Activated naive CD4-positive, alpha-beta T cell treated with anti-CD3 and anti-CD28 coated beads for 36 hours (primary cell): ENCODE results near the gene ARSA. TPM values are rescaled to one million over a fixed set of nuclear protein-coding genes. Genes with fewer than 3 reads are reported as not detected.

ENCODE experiments used
- CTCF ChIA-PET: fragments of 350-600 bp; sonication (Branson Sonifier 250); formaldehyde crosslinking; loops from one replicate; lab custom pipeline; 2021; ENCODE audit warnings: antibody characterized with exemption; lab: Charles Lee
- DNase-seq: peaks from one replicate; pipeline ENCODE4 v3.0.0-alpha.2; 2020
- H3K27ac Mint-ChIP-seq: one replicate; pipeline ENCODE4 v1.8.0; 2021; ENCODE audit warnings: mild to moderate bottlenecking, mixed read lengths
- H3K27me3 Mint-ChIP-seq: one replicate; pipeline ENCODE4 v1.8.0; 2021; ENCODE audit warnings: low read depth, mixed read lengths
- H3K36me3 Mint-ChIP-seq: one replicate; pipeline ENCODE4 v1.8.0; 2021; ENCODE audit warnings: low read depth, mixed read lengths
- H3K4me1 Mint-ChIP-seq: one replicate; pipeline ENCODE4 v1.8.0; 2021; ENCODE audit warnings: low read depth, mixed read lengths
- H3K4me3 Mint-ChIP-seq: one replicate; pipeline ENCODE4 v1.8.0; 2021; ENCODE audit warnings: mild to moderate bottlenecking, moderate library complexity, mixed read lengths
- H3K9me3 Mint-ChIP-seq: one replicate; pipeline ENCODE4 v1.8.0; 2021; ENCODE audit warnings: mixed read lengths
- intact Hi-C: fragments of 100-400 bp; cut with micrococcal nuclease; formaldehyde crosslinking; loops from one replicate; pipeline ENCODE4 v1.15.1; 2023
- total RNA-seq, 2 experiments: library from RNA; stranded (reverse); gene quantifications; one replicate each; pipeline ENCODE4 v1.2.3, GENCODE V29; 2021

Gene ARSA
- total RNA-seq, 2 experiments from 2014 or later = 17.8 to 19.2 TPM

DNA sequence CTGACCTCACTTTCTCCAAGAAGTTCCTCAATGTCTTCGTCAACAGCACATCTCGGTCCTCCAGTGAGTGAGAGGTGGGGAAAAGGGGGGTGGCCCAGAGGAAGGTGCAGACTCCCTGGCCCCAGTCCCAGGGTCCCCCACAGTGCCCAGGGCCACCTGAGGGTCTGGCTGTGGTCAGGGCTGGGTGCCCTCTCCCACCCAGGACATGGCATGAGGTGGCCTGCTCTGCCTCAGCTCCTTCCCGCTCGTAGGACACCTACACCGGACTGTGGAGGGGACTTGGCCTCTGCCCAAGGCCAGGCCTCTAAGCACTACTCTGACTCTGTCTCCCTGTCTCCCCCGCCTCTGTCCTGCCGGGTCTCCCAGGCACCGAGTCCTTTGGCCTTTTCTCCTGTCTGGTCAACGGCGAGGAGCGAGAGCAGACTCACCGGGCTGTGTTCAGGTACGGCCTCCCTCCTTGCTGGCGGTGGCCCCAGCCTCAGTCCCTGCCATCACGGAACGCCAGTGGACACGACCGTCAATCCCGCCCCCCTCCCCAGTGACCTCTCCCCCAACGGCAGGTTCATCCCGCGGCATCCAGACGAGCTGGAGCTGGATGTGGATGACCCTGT is 22.8 kb downstream of the ARSA start:
- intact Hi-C loops = no loop called here
- peaks cover 39% of the 10 kb centered on the region for H3K27me3 Mint-ChIP-seq
- CTCF ChIA-PET = no interaction called here

GRCh38 chr22:50604256-50605001 is 23.5 kb downstream of the ARSA start:
- no peak for DNase-seq
- peaks cover 7% of the 10 kb centered on the region for H3K4me1 Mint-ChIP-seq
- no peaks in the 10 kb centered on the region for H3K36me3 Mint-ChIP-seq
- intact Hi-C loops = no loop called here
- no peak overlapping the region for H3K27ac Mint-ChIP-seq
- CTCF ChIA-PET = interaction anchor here (1.5 kb wide), 1 partner anchor 17 kb away, joined by 3 read pairs; no protein-coding TSS in a partner anchor
- peaks cover 42% of the 10 kb centered on the region for H3K27me3 Mint-ChIP-seq
- H3K9me3 Mint-ChIP-seq = no peaks in the 10 kb centered on the region
- H3K4me3 Mint-ChIP-seq = no peak overlapping the region

More for the DNA sequence above, 22.8 kb downstream of the ARSA start:
- Mint-ChIP-seq H3K27ac (no peak overlapping the region), H3K4me1 (peaks cover 3% of the 10 kb centered on the region), H3K9me3 (no peaks in the 10 kb centered on the region), H3K36me3 (no peaks in the 10 kb centered on the region), H3K4me3 (no peak overlapping the region)
- DNase-seq = no peak

DNA sequence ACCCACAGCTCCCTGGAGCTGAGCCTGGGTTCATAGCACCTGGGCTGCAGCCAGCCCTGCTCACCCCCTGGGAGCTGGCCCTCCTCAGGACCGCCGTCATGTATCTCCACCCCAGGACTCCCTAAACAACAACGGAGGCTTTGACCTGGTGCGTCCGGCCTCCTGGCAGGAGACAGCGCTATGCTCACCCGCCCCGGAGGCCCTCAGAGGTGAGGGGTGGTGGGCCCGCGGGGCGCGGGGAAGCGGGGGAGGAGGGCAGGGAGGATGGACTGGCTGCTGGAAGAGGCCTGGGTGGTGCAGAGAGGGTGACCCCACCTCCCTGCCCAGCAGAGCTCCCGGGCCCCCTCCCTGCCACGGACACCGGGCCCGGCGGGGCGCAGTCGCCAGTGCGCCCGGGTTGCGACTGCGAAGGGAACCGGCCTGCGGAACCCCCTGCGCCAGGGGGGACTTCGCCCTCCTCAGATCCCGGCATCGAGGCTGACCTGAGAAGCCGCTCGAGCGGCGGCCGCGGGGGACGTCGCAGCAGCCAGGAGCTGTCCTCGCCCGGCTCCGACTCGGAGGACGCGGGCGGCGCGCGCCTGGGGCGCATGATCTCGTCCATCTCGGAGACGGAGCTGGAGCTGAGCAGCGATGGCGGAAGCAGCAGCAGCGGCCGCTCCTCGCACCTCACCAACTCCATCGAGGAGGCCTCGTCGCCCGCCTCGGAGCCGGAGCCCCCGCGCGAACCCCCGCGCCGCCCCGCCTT is 24.3 kb downstream of the ARSA start:
- Mint-ChIP-seq H3K4me1 (peaks cover 7% of the 10 kb centered on the region), H3K36me3 (no peaks in the 10 kb centered on the region), H3K27ac (no peak overlapping the region), H3K9me3 (no peaks in the 10 kb centered on the region), H3K4me3 (no peak overlapping the region), H3K27me3 (peaks cover 39% of the 10 kb centered on the region)
- CTCF ChIA-PET = interaction anchor here (1.5 kb wide), 1 partner anchor 17 kb away, joined by 3 read pairs; no protein-coding TSS in a partner anchor
- DNase-seq = no peak
- intact Hi-C loops = no loop called here

- no peak overlapping the region for H3K27ac Mint-ChIP-seq
- peaks cover 36% of the 10 kb centered on the region for H3K27me3 Mint-ChIP-seq
- CTCF ChIA-PET = no interaction called here
- no peaks in the 10 kb centered on the region for H3K9me3 Mint-ChIP-seq
- intact Hi-C loops = no loop called here
- H3K4me3 Mint-ChIP-seq = no peak overlapping the region
- no peaks in the 10 kb centered on the region for H3K36me3 Mint-ChIP-seq
- DNase-seq = no peak
- H3K4me1 Mint-ChIP-seq = peaks cover 7% of the 10 kb centered on the region
Observed at GRCh38 chr22:50602338-50602700, 25.6 kb downstream of the ARSA start.

GRCh38 chr22:50601669-50602337 is 26.1 kb downstream of the ARSA start:
- CTCF ChIA-PET = no interaction called here
- intact Hi-C loops = no loop called here
- peaks cover 32% of the 10 kb centered on the region for H3K27me3 Mint-ChIP-seq
- peak overlapping the region; percentile 28 for H3K4me3 Mint-ChIP-seq
- peaks cover 7% of the 10 kb centered on the region for H3K4me1 Mint-ChIP-seq
- DNase-seq = no peak
- no peaks in the 10 kb centered on the region for H3K9me3 Mint-ChIP-seq
- H3K27ac Mint-ChIP-seq = no peak overlapping the region
- no peaks in the 10 kb centered on the region for H3K36me3 Mint-ChIP-seq

DNA sequence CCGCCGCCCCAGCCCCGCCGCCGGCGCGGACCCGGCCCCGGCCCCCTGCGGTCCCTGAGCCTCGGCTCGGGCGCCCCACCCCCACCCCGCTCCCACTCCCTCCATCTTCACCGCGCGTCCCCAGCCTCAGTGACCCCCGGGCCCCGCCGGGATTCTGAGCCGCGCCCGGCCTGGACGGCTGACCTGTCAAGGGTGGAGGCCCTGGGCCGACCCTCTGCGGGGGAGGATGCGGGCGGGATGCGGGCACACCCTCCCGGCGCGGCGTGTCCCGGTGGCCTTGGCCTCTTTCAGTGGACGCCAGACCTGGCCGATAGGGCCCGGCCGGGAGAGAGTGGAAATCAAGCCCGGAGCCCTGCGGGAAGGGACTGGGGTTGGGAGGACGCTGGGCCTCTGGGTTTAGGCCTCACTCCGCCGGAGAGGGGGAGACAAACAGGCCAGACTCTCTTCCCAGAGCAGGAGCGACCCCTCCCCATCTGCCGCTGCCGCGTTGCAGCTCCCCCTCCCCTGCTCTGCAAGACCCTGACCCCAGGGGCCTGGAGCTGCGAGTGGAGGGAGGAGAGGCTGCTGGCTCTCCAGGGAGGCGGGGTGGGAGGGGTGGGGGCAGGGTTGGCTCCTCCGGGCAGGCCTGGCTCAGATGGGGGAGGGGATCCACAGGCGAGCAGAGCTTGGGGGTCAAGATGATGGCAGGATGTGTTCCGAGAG is 26.8 kb downstream of the ARSA start:
- intact Hi-C loops = no loop called here
- CTCF ChIA-PET = no interaction called here

GRCh38 chr22:50600538-50600937 is 27.4 kb downstream of the ARSA start, which contains the start of gene MAPK8IP2:
MAPK8IP2 (plus strand) TSS chr22:50600793; CDS start chr22:50600819, 26 bp downstream.
- CTCF ChIA-PET = interaction anchor here (1.0 kb wide), 1 partner anchor 75 kb away, joined by 4 read pairs; the partner anchor contains the start of gene SCO2
- DNase-seq = no peak
- intact Hi-C loops = no loop called here
- Mint-ChIP-seq H3K4me1 (peaks cover 7% of the 10 kb centered on the region), H3K9me3 (no peaks in the 10 kb centered on the region), H3K27ac (no peak within 1 kb of the TSS), H3K27me3 (peaks cover 27% of the 10 kb centered on the region), H3K4me3 (peak within 1 kb of the TSS; percentile 40), H3K36me3 (no peaks in the 10 kb centered on the region)

More for the DNA sequence above, 26.8 kb downstream of the ARSA start:
- Mint-ChIP-seq H3K27ac (no peak overlapping the region), H3K9me3 (no peaks in the 10 kb centered on the region), H3K4me3 (peak overlapping the region; percentile 28), H3K4me1 (peaks cover 7% of the 10 kb centered on the region), H3K27me3 (peaks cover 28% of the 10 kb centered on the region), H3K36me3 (no peaks in the 10 kb centered on the region)
- no peak for DNase-seq

DNA sequence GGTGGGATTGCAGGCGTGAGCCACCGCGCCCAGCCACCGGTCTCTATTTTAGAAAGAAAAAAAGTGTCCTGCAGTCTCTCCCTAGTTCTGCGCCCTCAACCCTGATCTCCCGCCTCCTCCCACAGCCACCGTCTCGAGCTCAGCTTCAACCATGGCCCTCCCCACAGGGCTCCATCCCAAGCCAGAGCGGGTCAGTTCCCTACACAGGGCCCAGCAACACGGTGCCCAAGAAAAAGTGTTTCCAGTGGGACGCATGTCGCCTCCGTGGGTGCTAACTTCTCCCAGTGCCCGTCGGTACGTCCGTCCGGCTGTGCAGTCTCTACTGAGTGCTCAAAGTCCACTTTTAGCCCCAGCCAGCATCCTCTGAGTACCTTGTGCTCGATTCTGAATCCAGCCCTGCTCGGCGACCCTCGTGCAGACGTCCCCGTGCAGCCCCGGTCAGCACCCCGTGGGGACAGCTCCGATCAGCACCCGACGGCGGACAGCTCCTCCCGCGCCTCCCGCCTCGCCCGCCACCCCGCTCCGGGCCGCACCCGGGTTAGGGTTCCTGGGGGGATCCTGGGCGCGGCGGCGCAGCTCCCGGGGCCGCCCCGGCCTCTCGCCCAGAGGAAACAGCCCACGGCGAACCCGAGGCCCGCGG is 28.0 kb downstream of the ARSA start:
- Mint-ChIP-seq H3K36me3 (no peaks in the 10 kb centered on the region), H3K27ac (no peak overlapping the region), H3K9me3 (no peaks in the 10 kb centered on the region), H3K4me1 (peaks cover 7% of the 10 kb centered on the region), H3K4me3 (peak overlapping the region; percentile 40), H3K27me3 (peaks cover 27% of the 10 kb centered on the region)
- intact Hi-C loops = no loop called here
- CTCF ChIA-PET = interaction anchor here (1.0 kb wide), 1 partner anchor 74 kb away, joined by 4 read pairs; the partner anchor contains the start of gene SCO2
- DNase-seq = peak; percentile 73

GRCh38 chr22:50597097-50597496 is 30.9 kb downstream of the ARSA start:
- H3K4me3 Mint-ChIP-seq = no peak overlapping the region

DNA sequence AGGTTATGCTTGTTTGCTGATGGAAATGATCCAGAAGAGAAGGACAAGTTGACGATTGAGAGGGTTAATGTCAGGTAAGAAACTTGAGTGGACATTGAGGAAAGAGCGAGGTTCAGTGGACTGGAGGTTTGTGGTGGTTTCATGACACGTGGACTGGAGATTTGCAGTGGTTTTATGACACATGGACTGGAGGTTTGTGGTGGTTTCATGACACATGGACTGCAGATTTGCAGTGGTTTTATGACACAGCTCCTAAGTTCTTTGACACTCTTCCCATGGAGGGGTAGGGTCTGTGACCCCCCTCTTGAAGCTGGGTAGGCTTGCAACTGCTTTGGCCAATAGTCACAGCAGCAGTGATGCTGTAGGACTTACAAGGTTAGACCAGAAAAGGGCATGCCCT is 32.8 kb downstream of the ARSA start:
- intact Hi-C loops = no loop called here
- CTCF ChIA-PET = no interaction called here
- peaks cover 3% of the 10 kb centered on the region for H3K36me3 Mint-ChIP-seq

More at GRCh38 chr22:50597097-50597496, 30.9 kb downstream of the ARSA start:
- CTCF ChIA-PET = no interaction called here
- H3K27ac Mint-ChIP-seq = no peak overlapping the region
- H3K27me3 Mint-ChIP-seq = peaks cover 12% of the 10 kb centered on the region
- intact Hi-C loops = no loop called here
- no peak for DNase-seq
- peaks cover 7% of the 10 kb centered on the region for H3K4me1 Mint-ChIP-seq
- peaks cover 2% of the 10 kb centered on the region for H3K36me3 Mint-ChIP-seq
- H3K9me3 Mint-ChIP-seq = no peaks in the 10 kb centered on the region

GRCh38 chr22:50587407-50587806 is 40.5 kb downstream of the ARSA start:
- intact Hi-C loops = no loop called here
- H3K36me3 Mint-ChIP-seq = peaks cover 4% of the 10 kb centered on the region
- H3K27ac Mint-ChIP-seq = no peak overlapping the region
- no peaks in the 10 kb centered on the region for H3K9me3 Mint-ChIP-seq
- no peak overlapping the region for H3K4me3 Mint-ChIP-seq
- DNase-seq = no peak
- CTCF ChIA-PET = interaction anchor here (0.8 kb wide), 1 partner anchor 12 kb away, joined by 4 read pairs; no protein-coding TSS in a partner anchor
- no peaks in the 10 kb centered on the region for H3K27me3 Mint-ChIP-seq
- peaks cover 7% of the 10 kb centered on the region for H3K4me1 Mint-ChIP-seq

More for the DNA sequence above, 32.8 kb downstream of the ARSA start:
- DNase-seq = no peak
- H3K27ac Mint-ChIP-seq = no peak overlapping the region
- peaks cover 4% of the 10 kb centered on the region for H3K4me1 Mint-ChIP-seq
- peaks cover 5% of the 10 kb centered on the region for H3K27me3 Mint-ChIP-seq
- H3K4me3 Mint-ChIP-seq = no peak overlapping the region
- no peaks in the 10 kb centered on the region for H3K9me3 Mint-ChIP-seq
